ENCODE measurements around the gene DDO. TPM values are rescaled to one million over a fixed set of nuclear protein-coding genes. Genes with fewer than 3 reads are reported as not detected.

Gene DDO
- total RNA-seq (1 to 10 TPM; 1.8 to 3.1 TPM), polyA plus RNA-seq (1 to 10 TPM in 1 of 2 donors, under 1 TPM in 1; 0.79 to 2.2 TPM)
- long read RNA-seq, donor 1 = 0 reads
- long read RNA-seq, donor 2 = 0 reads
- long read RNA-seq, donor 3, partial matches to known transcripts = 0 of 1 reads
- long read RNA-seq, donor 3, other reads (novel, unspliced or antisense) = 0 of 1 reads
- long read RNA-seq, donor 4 = 0 reads
- long read RNA-seq, donor 5 = 0 reads

GRCh38 chr6:110415086-110415916 is at the start of gene DDO:
TSS of gene DDO (minus strand) at chr6:110415575. CDS start at chr6:110413462, 2,113 bp downstream.
- H3K4me3 ChIP-seq = no peak within 1 kb of the TSS
- WGBS, 2 donors = 44 to 70% methylated on average over 12 of the region's 12 CpGs
- no peaks in the 10 kb centered on the region for H3K36me3 ChIP-seq (ENCODE audit: control insufficient read depth in 4 of 4, insufficient read depth in 4 of 4, low read length in 4 of 4)
- H3K4me1 ChIP-seq (ENCODE audit: control insufficient read depth in 5 of 5, insufficient read depth in 5 of 5, low read length in 5 of 5) = peaks cover 0 to 12% (median 5%) of the 10 kb centered on the region in 5 donors
- DNase-seq (peak; percentile 31 to 65 (median 64)), ATAC-seq (ENCODE audit: insufficient read depth, low FRiP score) (peak; percentile 60)
- H3K9me3 ChIP-seq (ENCODE audit: control insufficient read depth in 4 of 4, insufficient read depth in 3 of 4, low read length in 3 of 4) = no peaks in the 10 kb centered on the region
- no peaks in the 10 kb centered on the region for H3K27me3 ChIP-seq (ENCODE audit: control insufficient read depth in 3 of 3, insufficient read depth in 3 of 3, low read length in 2 of 3)
- peak within 1 kb of the TSS; percentile 69 to 85 for H3K27ac ChIP-seq (ENCODE audit: low read depth in 1 of 2, low read length in 1 of 2)
- TF ChIP-seq CTCF (IDR thresholded peaks at IDR 0.05; ENCODE audit: control extremely low read depth, extremely low read depth) = no peak
- H3K9ac ChIP-seq (ENCODE audit: insufficient read depth in 1 of 2, low read length in 2 of 2) = no peak within 1 kb of the TSS

GRCh38 chr6:110462884-110463481 is 47.6 kb upstream of the DDO start:
- peaks cover 0 to 2% (median 0%) of the 10 kb centered on the region in 3 donors for H3K27me3 ChIP-seq (ENCODE audit: control insufficient read depth in 3 of 3, insufficient read depth in 3 of 3, low read length in 2 of 3)
- H3K9ac ChIP-seq (ENCODE audit: insufficient read depth in 1 of 2, low read length in 2 of 2) = no peak overlapping the region
- DNase-seq (no peak), ATAC-seq (ENCODE audit: insufficient read depth, low FRiP score) (no peak)
- no peak for TF ChIP-seq CTCF (IDR thresholded peaks at IDR 0.05; ENCODE audit: control extremely low read depth, extremely low read depth)
- no peaks in the 10 kb centered on the region for H3K4me1 ChIP-seq (ENCODE audit: control insufficient read depth in 5 of 5, insufficient read depth in 5 of 5, low read length in 5 of 5)
- 86 to 93% methylated on average over 2 of the region's 2 CpGs for WGBS, 2 donors
- peaks cover 0 to 13% (median 11%) of the 10 kb centered on the region in 4 donors for H3K9me3 ChIP-seq (ENCODE audit: control insufficient read depth in 4 of 4, insufficient read depth in 3 of 4, low read length in 3 of 4)
- no peaks in the 10 kb centered on the region for H3K36me3 ChIP-seq (ENCODE audit: control insufficient read depth in 4 of 4, insufficient read depth in 4 of 4, low read length in 4 of 4)
- H3K27ac ChIP-seq (ENCODE audit: low read depth in 1 of 2, low read length in 1 of 2) = no peak overlapping the region
- no peak overlapping the region for H3K4me3 ChIP-seq

- Histone ChIP-seq H3K9ac (ENCODE audit: insufficient read depth in 1 of 2, low read length in 2 of 2) (no peak overlapping the region), H3K27ac (ENCODE audit: low read depth in 1 of 2, low read length in 1 of 2) (no peak overlapping the region), H3K9me3 (ENCODE audit: control insufficient read depth in 4 of 4, insufficient read depth in 3 of 4, low read length in 3 of 4) (peaks cover 0 to 16% (median 12%) of the 10 kb centered on the region in 4 donors), H3K36me3 (ENCODE audit: control insufficient read depth in 4 of 4, insufficient read depth in 4 of 4, low read length in 4 of 4) (no peaks in the 10 kb centered on the region), H3K27me3 (ENCODE audit: control insufficient read depth in 3 of 3, insufficient read depth in 3 of 3, low read length in 2 of 3) (peaks cover 0 to 1% (median 0%) of the 10 kb centered on the region in 3 donors), H3K4me3 (no peak overlapping the region), H3K4me1 (ENCODE audit: control insufficient read depth in 5 of 5, insufficient read depth in 5 of 5, low read length in 5 of 5) (no peaks in the 10 kb centered on the region)
- no peak for TF ChIP-seq CTCF (IDR thresholded peaks at IDR 0.05; ENCODE audit: control extremely low read depth, extremely low read depth)
- no peak for DNase-seq
- WGBS, 2 donors = 90 to 96% methylated on average over 1 of the region's 1 CpG
- no peak for ATAC-seq (ENCODE audit: insufficient read depth, low FRiP score)
These were observed 46.0 kb upstream of the DDO start for GRCh38 chr6:110461376-110461775.

Measured in lung (tissue), 16 donors.